ENCODE measurements around the gene NECTIN2.
"Not testable (repeated sequence)": the region's sequence is repeated elsewhere in the genome, so short reads cannot be mapped to it uniquely, and the experiment has no call there.

NECTIN2 gene

DNA sequence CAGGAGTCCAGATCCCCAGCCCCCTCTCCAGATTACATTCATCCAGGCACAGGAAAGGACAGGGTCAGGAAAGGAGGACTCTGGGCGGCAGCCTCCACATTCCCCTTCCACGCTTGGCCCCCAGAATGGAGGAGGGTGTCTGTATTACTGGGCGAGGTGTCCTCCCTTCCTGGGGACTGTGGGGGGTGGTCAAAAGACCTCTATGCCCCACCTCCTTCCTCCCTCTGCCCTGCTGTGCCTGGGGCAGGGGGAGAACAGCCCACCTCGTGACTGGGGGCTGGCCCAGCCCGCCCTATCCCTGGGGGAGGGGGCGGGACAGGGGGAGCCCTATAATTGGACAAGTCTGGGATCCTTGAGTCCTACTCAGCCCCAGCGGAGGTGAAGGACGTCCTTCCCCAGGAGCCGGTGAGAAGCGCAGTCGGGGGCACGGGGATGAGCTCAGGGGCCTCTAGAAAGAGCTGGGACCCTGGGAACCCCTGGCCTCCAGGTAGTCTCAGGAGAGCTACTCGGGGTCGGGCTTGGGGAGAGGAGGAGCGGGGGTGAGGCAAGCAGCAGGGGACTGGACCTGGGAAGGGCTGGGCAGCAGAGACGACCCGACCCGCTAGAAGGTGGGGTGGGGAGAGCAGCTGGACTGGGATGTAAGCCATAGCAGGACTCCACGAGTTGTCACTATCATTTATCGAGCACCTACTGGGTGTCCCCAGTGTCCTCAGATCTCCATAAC lies 59.5 kb downstream of the NECTIN2 start, which contains the start of gene APOE:
APOE (plus strand) TSS at position 360 of the 724 bp plus-strand sequence. CDS start 829 bp downstream, outside the sequence.
- no peak for DNase-seq (ENCODE audit: low read depth in 4 of 4, low spot score in 1 of 4)

DNA sequence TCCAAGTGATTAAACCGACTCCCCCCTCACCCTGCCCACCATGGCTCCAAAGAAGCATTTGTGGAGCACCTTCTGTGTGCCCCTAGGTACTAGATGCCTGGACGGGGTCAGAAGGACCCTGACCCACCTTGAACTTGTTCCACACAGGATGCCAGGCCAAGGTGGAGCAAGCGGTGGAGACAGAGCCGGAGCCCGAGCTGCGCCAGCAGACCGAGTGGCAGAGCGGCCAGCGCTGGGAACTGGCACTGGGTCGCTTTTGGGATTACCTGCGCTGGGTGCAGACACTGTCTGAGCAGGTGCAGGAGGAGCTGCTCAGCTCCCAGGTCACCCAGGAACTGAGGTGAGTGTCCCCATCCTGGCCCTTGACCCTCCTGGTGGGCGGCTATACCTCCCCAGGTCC lies 61.5 kb downstream of the NECTIN2 start:
- DNase-seq (ENCODE audit: low read depth in 4 of 4, low spot score in 1 of 4), result no peak

DNA sequence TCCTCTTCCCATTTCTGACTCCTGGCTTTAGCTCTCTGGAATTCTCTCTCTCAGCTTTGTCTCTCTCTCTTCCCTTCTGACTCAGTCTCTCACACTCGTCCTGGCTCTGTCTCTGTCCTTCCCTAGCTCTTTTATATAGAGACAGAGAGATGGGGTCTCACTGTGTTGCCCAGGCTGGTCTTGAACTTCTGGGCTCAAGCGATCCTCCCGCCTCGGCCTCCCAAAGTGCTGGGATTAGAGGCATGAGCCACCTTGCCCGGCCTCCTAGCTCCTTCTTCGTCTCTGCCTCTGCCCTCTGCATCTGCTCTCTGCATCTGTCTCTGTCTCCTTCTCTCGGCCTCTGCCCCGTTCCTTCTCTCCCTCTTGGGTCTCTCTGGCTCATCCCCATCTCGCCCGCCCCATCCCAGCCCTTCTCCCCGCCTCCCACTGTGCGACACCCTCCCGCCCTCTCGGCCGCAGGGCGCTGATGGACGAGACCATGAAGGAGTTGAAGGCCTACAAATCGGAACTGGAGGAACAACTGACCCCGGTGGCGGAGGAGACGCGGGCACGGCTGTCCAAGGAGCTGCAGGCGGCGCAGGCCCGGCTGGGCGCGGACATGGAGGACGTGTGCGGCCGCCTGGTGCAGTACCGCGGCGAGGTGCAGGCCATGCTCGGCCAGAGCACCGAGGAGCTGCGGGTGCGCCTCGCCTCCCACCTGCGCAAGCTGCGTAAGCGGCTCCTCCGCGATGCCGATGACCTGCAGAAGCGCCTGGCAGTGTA lies 62.2 kb downstream of the NECTIN2 start:
- no peak for DNase-seq (ENCODE audit: low read depth in 4 of 4, low spot score in 1 of 4)

DNA sequence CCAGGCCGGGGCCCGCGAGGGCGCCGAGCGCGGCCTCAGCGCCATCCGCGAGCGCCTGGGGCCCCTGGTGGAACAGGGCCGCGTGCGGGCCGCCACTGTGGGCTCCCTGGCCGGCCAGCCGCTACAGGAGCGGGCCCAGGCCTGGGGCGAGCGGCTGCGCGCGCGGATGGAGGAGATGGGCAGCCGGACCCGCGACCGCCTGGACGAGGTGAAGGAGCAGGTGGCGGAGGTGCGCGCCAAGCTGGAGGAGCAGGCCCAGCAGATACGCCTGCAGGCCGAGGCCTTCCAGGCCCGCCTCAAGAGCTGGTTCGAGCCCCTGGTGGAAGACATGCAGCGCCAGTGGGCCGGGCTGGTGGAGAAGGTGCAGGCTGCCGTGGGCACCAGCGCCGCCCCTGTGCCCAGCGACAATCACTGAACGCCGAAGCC lies 62.8 kb downstream of the NECTIN2 start:
- DNase-seq (ENCODE audit: low read depth in 4 of 4, low spot score in 1 of 4), result no peak

DNA sequence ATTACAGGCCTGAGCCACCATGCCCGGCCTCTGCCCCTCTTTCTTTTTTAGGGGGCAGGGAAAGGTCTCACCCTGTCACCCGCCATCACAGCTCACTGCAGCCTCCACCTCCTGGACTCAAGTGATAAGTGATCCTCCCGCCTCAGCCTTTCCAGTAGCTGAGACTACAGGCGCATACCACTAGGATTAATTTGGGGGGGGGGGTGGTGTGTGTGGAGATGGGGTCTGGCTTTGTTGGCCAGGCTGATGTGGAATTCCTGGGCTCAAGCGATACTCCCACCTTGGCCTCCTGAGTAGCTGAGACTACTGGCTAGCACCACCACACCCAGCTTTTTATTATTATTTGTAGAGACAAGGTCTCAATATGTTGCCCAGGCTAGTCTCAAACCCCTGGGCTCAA lies 63.7 kb downstream of the NECTIN2 start:
- DNase-seq (ENCODE audit: low read depth in 4 of 4, low spot score in 1 of 4), result no peak

DNA sequence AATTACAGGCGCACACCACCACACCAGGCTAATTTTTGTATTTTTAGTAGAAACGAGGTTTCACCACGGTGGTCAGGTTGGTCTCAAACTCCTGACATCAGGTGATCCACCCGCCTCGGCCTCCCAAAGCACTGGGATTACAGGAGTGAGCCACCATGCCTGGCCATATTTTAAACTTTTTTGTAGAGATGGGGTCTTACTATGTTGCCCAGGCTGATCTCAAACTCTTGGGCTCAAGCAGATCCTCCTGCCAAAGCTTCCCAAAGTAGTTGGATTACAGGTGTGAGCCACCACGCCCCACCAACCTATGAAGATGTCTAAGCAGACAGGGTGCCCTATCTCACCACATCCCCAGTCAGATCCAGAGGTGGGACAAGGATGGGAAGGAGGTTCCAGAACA lies 65.8 kb downstream of the NECTIN2 start:
- DNase-seq (ENCODE audit: low read depth in 4 of 4, low spot score in 1 of 4), result not testable (repeated sequence)

DNA sequence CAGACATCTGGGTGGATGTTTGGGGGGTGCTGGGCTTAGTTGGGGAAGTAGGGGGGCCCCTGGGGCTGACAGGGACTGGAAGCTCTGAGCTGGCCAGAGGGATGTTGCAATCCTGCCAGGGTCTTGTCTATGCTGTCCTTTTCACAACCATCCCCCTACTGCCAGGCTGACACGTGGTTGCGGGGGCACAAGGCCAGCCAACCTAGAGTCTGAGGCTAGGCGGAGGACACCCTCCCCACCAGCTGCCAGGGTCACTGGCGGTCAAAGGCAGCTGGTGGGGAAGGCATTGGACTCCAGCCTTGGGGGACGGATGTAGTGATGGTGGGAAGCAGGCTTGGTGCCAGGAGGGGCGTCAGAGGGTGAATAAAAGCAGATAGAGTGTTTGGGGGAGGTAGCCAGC lies 66.8 kb downstream of the NECTIN2 start:
- DNase-seq (ENCODE audit: low read depth in 4 of 4, low spot score in 1 of 4), result no peak

DNA sequence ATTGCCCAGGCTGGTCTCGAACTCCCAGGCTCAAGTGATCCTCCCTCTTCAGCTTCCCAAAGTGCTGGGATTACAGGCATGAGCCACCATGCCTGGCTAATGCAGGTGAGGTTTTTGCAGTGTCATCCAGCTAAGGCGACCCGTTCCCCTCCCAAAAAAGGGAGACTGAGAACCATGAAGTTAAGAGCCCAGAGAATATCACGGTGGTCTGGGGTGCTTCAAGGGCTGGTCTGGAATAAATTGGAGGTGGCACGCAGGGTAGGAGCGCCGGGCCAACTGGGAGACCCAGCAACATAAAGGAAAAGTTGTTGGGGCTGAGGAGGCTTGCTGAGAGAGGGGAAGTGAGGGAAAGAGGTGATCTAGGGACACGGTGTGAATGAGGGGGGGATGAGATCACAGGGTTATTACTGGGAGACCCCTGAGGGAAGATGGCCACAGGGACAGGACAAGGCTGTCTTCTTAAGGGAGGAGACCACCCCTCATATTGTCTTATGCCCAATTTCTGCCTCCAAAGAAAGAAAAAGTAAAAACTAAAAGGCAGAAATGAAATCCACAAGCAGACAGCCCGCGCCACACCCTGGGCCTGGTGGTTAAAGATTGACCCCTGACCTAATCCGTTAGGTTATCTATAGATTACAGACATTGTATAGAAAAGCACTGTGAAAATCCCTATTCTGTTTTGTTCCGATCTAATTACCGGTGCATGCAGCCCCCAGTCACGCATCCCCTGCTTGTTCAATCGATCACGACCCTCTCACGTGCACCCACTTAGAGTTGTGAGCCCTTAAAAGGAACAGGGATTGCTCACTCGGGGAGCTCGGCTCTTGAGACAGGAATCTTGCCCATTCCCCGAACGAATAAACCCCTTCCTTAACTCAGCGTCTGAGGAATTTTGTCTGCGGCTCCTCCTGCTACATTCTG lies 67.7 kb downstream of the NECTIN2 start:
- DNase-seq (ENCODE audit: low read depth in 4 of 4, low spot score in 1 of 4), result not testable (repeated sequence)

DNA sequence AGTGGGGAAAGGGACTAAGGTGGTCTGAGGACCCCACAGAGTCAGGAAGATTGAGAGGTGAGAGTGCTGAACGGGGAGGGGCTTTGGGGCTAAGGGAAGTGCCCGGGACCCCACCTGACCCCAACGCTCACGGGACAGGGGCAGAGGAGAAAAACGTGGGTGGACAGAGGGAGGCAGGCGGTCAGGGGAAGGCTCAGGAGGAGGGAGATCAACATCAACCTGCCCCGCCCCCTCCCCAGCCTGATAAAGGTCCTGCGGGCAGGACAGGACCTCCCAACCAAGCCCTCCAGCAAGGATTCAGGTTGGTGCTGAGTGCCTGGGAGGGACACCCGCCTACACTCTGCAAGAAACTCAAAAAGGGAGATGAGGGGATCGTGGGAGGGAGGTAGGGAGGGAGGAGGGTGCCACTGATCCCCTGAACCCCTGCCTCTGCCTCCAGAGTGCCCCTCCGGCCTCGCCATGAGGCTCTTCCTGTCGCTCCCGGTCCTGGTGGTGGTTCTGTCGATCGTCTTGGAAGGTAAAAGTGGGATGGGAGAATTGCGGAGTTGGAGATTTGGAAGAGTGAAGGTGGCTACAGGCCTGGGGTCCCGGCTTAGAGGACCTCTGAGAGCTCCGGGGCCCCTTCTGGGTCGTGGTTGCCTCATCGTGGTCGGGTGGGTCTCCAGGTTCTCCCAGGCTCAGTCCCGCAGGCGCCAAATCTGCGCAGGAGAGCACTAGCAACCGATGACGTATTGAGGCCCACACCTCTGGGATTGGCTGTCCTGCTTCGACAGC lies 68.5 kb downstream of the NECTIN2 start, which contains the start of gene APOC1:
APOC1 (plus strand) TSS at position 176 of the 774 bp plus-strand sequence; CDS start at position 460, 284 bp downstream.
- DNase-seq (ENCODE audit: low read depth in 4 of 4, low spot score in 1 of 4), result peak; percentile 41 to 75 (median 56)

DNA sequence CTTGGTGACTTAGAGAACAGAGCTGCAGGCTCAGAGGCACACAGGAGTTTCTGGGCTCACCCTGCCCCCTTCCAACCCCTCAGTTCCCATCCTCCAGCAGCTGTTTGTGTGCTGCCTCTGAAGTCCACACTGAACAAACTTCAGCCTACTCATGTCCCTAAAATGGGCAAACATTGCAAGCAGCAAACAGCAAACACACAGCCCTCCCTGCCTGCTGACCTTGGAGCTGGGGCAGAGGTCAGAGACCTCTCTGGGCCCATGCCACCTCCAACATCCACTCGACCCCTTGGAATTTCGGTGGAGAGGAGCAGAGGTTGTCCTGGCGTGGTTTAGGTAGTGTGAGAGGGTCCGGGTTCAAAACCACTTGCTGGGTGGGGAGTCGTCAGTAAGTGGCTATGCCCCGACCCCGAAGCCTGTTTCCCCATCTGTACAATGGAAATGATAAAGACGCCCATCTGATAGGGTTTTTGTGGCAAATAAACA lies 78.2 kb downstream of the NECTIN2 start:
- DNase-seq (ENCODE audit: low read depth in 4 of 4, low spot score in 1 of 4), result no peak

DNA sequence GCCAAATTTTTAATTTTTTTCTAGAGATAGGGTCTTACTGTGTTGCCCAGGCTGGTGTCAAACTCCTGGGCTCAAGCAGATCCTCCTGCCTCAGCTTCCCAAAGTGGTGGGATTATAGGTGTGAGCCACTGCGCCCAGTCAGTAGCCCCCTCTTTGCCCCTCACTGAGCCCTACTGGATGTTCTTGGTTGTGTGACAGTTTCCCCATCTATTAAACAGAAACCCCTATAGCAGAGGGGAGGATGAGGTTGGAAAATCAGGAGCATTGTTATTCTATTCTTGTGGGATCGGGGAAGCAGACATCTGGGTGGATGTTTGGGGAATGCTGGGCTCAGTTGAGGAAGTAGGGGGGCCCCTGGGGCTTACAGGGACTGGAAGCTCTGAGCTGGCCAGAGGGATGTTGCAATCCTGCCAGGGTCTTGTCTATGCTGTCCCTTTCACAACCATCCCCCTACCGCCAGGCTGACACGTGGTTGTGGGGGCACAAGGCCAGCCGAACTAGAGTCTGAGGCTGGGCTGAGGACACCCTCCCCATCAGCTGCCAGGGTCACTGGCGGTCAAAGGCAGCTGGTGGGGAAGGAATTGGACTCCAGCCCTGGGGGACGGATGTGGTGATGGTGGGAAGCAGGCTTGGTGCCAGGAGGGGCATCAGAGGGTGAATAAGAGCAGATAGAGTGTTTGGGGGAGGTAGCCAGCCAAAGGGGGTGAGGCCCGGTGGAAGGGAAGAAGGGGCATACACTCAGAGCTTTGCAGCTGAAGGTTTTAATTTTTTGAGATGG lies 79.2 kb downstream of the NECTIN2 start:
- DNase-seq (ENCODE audit: low read depth in 4 of 4, low spot score in 1 of 4), result no peak

DNA sequence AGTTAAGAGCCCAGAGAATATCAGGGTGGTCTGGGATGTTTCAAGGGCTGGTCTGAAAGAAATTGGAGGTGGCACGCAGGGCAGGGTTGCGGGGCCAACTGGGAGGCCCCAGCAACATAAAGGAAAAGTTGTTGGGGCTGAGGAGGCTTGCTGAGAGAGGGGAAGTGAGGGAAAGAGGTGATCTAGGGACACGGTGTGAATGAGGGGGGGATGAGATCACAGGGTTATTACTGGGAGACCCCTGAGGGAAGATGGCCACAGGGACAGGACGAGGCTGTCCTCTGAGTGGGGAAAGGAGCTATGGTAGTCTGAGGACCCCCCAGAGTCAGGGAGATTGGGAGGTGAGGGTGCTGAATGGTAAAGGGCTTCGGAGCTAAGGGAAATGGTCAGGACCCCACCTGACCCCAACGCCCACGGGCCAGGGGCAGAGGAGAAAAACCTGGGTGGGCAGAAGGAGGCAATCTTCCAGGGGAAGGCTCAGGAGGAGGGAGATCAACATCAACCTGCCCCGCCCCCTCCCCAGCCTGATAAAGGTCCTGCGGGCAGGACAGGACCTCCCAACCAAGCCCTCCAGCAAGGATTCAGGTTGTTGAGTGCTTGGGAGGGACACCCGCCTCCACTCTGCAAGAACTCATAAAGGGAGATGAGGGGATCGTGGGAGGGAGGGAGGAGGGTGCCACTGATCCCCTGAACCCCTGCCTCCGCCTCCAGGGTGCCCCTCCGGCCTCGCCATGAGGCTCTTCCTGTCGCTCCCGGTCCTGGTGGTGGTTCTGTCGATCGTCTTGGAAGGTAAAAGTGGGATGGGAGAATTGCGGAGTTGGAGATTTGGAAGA lies 80.4 kb downstream of the NECTIN2 start:
- DNase-seq (ENCODE audit: low read depth in 4 of 4, low spot score in 1 of 4), result not testable (repeated sequence)

DNA sequence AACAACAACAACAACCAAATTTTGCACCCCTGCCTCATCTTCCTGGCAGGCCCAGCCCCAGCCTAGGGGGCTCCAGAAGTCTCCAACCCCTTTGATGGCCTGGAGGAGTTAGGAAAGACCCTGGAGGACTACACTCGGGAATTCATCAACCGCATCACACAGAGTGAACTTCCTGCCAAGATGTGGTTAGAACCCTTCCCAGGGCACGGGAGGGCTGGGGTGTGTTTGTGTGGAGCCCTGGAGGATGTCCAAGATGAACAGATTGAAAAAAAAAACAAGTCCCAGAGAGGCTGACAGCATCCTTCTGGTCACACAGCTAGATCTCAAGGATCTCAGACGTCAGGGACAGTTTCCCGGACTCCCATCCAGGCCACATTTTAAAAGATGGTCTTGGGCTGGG lies 81.6 kb downstream of the NECTIN2 start:
- DNase-seq (ENCODE audit: low read depth in 4 of 4, low spot score in 1 of 4), result no peak

DNA sequence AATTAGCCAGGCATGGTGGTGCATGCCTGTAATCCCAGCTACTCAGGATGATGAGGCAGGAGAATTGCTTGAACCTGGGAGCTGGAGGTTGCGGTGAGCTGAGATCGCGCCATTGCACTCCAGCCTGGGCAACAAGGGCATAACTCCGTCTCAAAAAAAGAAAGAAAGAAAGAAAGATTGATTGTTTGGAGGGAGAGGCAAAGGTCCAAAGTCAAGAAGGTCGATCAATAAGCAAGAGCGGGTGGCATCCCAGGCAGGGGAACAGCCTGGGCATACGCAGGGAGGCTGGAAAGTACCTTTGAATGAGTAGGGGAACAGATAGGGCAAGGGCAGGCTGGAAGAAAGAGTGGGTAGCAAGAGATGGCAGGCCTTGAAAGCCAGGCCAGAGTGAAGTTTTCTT lies 84.0 kb downstream of the NECTIN2 start:
- DNase-seq (ENCODE audit: low read depth in 4 of 4, low spot score in 1 of 4), result no peak

DNA sequence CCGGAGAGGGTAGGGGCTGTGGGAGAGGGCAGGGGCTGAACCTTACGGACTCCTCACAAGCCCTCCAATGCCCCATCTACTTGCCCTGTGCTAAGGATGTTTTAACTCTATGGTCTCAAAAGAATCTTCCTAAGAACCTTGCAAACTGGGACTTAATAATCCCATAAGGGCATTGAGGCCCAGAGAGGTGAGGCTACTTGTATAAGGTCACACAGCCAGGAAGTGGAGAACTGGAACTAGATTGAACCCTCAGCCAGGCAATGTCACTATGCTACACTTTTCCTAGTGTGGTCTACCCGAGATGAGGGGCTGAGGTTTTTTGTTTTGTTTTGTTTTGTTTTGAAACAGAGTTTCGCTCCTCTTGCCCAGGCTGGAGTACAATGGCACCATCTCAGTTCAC lies 85.4 kb downstream of the NECTIN2 start:
- DNase-seq (ENCODE audit: low read depth in 4 of 4, low spot score in 1 of 4), result no peak

Data from stimulated activated CD4-positive, alpha-beta T cell treated with anti-CD3 and anti-CD28 coated beads, Interleukin-1b, Interleukin-23, amount 100 ng/mL, for 24 hours (primary cell).